ENCODE results near the gene PNPLA2.

The PNPLA2 gene

DNA sequence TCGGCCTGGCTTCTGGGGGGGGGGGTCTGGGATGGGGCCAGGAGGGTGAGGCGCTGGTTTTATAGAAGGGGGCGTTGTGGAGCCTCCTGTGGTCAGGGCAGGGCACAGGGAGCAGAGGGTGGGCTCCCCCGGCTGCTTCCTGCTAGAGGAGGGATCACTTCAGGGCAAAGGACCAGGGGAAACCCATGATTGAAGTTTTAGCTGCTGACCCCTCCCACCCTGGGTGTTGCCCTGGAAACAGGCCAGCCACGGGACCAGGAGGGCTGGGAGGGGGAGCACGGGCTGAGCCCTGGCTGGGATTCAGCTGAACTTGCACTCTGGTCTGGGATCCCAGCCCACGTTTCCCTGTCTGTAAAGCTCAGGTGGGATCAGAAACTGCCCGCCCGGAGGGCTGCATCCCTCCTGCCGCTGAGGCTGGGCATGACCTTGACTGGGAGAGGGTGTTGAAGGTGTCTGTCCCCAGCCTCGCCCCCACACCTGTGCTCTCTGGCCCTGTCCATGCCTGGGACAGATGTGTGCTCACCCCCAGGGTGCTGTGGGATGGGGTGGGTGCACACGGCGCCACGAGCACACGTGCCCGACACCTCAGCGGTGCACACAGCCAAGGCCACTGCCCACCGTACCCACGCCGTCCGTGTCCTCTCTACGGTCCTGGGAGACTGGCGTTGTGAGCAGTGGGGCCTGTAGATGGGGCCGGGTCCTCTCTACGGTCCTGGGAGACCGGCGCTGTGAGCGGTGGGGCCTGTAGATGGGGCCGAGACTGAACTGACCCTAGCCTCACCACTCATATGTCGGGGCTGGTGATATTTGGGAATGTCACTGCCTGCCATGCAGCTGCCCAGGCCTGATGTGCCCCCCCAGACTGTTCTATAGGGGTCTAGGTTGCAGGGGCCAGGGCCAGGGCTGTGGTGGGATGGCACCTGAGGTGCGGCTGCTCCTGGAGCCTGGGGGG lies 26.3 kb downstream of the PNPLA2 start:
- no peak for DNase-seq (ENCODE audit: low read depth in 2 of 2)

DNA sequence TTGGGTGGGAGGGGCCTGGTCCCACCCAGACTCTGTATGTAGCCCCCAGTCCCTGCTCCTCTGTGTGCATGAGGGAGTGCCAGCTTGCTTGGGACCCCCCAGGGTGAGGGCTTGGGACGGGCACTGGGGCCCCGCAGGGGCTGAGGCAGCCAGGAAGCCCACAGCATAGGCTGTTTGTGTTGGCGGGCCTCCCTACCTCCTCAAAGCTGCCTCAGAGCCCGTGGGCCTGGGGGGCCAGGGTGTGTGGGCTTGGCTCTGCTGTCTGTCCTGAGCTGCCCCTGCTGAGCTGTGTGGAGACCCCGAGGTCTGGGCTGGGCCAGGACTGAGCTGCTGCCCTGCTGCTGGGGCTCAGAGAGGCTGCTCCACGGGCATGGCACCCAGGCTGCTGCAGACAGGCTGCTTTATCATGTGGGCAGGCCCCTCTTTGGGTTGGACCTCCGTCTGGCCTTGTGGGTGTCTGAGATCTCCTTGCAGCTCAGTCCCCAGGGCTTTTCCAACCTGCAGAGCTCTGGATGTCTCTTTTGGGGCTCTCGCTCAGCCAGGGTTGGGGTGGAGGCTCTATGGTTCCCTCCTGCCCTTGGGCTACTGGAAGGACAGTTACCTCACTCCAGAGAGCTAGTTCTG lies 27.3 kb downstream of the PNPLA2 start:
- DNase-seq (ENCODE audit: low read depth in 2 of 2) = no peak

DNA sequence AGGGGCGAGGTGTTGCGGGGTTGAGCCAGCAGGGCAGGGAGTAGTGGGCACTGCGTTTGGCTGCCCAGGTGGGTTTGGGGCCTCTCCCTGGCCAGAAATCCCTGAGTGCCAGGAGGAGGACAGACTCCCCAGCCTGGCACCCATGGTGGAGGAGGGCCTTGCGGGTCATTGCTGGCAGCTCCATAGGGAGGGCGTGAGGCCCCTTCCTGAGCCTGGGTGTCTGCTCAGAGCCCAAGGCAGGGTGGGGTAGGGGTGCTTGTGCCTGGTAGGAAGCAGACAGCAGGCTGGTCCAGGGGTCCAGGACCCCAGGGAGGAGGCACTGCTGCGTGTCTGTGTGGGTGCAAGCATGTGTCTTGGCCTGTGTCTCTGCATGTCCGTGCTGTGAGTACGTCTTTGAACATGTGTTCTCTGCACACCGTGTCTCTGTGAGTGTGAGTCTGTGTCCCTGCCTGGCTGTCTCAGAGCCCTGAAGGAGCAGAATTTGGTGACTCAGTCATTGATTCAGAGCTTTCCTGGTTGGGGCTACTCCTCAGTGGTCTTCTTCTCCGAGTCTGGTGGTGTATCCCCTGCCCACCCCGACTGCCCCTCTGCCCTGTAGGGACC lies 27.9 kb downstream of the PNPLA2 start:
- DNase-seq (ENCODE audit: low read depth in 2 of 2) = no peak

DNA sequence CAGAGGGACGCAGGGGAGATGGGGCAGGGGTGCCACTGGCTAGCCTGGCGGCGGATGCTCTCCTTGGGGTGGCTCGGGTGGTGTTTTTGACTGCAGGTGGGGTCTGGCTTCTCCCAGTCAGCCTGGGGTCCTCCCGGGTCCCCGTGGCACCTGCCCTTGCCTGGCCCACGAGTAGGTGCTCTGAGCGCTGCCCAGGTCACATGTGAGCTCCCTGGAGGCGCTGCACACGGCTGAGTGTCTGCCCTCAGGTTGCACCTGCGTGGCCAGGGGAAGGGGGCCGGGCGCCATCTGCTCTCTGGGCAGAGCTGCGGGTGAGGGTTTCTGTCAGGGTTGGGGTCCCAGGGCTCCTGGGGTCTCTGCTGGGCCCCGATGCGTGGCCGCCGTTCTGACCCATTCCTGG lies 29.2 kb downstream of the PNPLA2 start:
- no peak for DNase-seq (ENCODE audit: low read depth in 2 of 2)

DNA sequence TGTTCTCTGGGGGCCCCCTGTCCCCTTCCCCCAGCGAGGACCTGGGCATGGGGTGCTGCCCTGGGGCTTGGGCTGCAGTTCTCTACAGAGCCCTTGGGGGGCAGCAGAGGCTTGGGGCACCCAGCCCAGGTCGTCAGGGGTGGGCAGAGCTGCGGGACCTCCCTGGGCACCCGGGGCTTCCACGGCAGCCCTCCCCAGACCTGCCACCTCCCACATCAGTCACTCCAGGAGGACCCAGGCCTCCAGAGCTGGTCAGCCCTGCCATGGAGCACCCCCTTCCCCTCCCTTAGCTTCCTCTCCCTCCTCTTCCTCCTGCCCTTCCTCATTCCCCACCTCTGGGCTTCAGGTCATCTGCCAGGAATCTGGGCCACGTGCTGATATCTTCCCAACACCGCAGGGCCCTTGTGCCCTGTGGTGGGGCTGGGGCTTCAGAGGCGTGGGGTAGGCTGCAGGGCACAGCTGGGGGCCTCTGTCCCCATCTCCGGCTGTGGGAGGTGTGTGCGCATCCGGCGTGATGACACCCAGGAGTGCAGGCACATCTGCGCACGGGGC lies 29.7 kb downstream of the PNPLA2 start:
- peak in 1 of 2 donors; percentile 44 for DNase-seq (ENCODE audit: low read depth in 2 of 2)

DNA sequence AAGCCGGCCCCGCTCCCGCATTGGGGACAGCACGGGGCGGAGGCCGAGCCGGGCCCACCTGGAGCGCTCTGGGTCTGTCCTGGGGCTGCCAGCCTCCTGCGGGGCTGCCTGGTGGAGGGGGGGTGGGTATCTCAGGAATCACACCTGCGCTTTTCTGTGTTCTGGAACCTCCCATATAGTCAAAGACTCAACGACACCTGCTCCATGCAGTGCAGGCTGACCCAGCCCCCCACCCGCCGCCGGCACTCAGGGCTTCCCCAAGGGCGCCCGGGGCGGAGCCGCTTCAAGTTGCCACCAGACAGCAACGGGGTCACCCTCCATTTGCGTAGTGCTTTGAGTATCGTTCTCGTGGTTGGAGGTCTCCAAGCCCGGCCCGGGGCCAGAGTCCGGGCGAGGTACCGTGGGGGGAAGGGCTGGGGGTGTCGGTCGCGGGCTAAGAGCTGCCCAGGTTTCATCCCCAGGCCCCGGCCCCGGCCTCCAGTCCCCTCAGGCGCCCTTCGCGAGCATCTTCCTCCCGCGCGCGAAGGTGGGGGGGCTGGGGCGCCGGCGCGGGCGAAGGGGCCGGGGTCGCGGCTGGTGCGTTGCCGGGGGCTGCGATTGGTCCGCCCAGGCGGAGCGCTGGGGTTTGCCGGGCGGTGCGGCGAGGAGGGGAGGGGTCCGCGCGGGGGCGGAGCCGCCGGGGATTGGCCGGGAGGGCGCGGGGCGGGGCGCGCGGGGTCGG lies 30.6 kb downstream of the PNPLA2 start:
- no peak for DNase-seq (ENCODE audit: low read depth in 2 of 2)

DNA sequence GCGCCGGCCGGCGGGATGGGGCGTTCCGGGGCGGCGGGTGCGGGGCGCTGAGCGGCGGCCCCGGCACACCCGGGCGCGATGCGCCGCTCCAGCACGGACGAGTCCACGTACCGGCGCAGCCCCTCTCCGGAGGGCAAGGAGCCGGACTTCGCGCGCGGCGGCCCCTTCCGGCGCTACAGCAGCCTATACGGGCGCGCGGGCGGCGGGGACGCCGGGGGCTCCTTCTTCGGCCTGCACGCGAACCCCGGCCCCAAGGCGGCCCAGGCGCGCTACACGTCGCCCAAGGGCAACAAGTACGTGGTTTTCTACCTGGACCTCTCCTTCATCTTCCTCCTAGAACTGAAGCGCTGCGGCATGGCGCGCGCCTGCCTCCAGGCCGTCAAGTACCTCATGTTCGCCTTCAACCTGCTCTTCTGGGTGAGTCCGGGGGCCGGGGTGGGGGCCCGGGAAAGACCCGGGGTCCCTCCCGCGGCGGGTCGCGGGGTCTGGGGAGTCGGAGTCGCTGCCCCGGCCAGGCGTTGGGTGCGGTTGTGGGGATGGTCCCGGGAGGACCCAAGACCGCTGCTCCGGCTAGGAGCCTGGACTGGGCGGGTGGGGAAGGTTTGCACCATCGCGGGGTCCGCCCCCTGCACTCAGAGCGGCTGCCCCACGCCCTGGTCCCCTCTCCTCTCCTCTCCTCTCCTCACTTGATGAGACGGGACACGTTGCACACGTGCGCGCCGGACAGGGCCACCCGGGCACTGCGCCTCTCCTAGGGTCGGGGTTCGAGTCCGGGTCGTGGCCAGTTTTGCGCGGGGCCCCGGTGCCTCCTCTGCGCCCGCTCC lies 31.4 kb downstream of the PNPLA2 start:
- no peak for DNase-seq (ENCODE audit: low read depth in 2 of 2)

DNA sequence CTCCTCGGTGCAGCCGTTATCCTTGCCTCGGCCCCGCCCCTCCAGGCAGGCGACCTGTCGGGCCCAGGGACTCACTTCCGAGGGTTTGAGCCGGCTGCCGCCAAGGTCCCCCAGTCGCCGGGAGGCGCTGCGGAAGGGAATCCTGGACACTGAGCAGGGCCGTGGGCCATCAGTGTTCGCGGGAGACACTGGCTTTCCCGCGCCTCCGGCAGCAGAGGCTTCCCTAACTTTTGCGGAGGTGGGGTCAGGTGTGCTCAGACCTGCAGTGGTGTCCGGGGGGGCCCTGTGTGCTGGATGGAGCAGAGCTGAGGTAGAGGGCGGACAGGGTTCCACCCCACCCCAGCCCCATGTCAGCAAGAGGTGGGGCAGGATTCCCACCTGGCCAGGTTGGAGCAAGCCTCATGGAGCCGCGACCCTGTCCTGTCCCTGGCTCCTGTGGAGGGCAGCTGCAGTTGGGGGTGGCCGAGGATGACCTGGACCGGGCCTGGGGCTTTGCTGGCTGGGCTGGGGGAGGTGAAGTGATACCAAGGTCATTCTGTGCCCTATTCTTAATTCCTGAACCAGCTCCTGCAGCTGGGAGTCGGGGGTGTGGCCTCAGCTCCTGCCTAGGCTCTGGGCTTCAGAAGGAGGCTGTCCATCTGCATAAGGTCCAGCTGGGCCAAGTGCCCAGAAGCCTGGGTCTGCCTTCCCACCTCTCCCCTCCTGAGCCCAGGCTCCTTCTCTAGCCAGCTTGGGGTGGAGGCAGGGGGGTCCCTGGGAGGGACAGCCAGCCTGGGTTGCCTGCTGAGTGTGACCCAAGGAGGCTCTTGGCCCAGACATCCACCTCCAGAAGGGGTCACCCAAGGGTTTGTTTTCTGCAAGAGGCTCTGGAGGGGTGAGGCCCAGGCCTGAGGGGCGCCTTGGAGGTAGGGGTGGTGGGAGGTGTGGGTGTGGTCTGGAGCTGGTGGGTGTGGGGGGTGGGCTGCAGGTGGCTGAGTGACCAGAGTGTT lies 32.4 kb downstream of the PNPLA2 start:
- DNase-seq (ENCODE audit: low read depth in 2 of 2) = no peak

DNA sequence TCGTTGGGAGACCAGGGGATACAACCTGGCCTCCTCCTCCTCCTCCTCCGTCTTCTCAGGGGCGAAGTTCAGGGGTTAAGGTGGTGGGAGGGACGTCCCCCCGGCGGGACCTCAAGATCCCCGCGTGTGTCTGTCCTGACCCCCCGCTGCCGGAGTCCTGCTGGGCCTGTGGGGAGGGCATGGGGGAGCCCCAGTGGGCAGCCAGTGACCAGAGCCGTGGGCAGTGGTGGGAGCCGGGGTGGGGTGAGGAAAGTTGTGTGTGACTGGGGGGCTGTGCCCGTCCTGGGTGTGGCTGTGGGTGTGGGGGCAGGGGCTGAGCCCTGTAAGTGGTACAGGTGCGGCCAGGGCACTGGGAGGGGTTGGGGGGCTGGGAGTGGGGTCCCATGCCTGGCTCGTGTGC lies 34.0 kb downstream of the PNPLA2 start:
- no peak for DNase-seq (ENCODE audit: low read depth in 2 of 2)

DNA sequence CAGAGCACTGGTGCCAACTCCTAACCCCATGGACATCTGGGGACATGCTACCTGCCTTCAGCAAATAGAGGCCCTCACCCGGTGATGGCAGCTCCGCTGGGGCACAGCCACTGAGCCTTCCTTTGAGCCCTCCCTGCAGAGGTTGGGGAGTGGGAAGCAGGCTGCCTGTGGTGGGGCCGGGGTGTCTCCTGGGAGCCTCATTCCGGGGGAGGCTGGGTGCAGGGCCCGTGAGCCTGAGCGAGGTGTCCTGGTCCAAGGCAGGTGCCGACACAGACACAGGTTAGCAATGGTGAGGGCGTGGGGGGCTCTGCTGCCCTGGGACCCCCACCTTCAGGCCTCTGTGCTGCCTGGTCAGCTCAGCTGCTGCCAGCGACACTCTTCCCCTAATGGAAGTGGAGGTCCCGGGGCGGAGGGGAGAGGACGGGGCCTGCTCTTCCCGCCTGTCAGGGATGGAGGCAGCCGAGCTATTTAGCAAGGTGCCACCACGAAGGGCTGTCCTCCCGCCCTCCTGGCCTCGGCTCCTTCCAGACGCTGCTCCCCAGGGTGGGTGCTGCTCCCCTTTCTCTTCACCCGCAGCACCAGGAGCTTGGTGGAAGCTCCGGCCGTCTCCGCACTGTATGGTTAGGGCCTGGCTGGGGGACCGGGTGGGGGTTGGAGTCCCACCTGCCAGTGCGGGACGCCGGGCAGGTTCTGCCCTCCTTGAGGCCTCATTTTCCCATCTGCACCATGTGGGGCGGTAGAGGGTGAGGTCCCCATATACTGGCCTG lies 35.2 kb downstream of the PNPLA2 start:
- DNase-seq (ENCODE audit: low read depth in 2 of 2) = no peak

DNA sequence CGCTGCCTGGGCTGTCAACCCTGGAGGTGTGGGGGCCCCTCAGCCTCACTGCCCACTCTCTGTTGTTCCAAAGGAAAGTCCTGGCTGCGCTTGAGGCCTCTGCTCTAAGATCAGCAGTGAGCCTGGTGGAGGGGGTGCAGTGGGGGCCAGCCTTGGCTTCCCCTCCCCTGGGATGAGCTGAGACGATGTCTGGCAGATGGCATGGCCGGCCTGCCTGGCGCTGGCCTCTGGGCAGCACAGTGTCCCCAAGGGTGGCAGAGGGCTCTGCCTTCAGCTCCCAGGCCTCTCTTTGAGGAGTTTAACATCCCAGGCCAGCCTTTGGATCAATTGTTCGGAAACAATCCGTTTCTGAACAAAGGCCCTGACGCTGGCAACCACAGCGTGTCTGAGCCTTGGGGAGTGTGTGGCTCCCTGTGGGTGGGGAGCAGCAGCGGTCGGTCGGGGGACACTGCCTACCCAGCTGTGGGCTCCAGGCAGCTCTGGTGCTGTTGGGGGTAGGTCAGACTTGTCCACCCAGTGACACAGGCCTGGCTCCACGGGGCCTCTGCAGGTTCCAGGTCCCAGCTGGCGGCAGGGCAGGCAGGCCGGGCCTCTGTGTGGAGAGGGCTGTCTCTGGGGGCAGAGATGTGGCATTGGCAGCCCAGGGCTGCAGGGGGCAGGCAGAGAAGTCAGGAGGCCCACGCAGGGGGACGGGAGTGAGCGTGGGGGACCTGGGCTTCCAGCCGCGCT lies 36.1 kb downstream of the PNPLA2 start:
- DNase-seq (ENCODE audit: low read depth in 2 of 2) = no peak

DNA sequence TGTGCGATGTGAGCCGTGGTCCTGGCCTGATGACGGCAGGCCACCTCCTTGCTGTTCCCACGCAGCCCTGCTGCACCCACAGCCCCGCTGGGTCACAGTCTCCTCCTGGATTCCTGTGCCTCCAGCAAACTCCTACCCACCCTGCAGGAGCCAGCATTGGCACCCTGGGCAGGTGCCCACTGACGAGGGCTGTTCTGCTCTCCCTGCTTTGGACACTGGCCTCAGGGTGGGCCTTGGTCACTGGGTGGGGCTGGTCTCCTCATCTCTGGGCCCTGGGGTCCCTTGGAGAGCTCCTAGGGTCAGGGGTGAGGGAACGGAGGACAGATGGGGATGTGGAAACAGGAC lies 36.6 kb downstream of the PNPLA2 start:
- DNase-seq (ENCODE audit: low read depth in 2 of 2) = no peak

DNA sequence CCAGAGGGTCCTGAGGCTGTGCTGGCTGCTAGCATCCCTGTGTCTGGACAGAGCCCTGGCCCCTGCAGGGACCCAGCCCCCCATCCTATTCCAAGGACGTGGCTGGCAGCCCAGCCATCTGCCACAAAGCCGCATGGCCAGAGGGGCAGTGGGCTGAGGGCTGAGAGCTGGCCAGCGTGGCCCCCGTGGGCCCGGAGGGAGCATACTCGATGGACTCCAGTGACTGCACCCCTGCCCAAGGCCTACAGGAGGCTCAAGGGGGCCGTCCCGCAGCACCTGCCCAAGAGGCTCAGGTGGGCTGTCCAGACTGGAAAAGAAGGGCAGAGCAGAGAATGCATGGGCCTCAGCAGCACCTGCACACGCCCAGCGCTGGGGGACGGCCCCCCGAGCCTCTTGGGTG lies 37.1 kb downstream of the PNPLA2 start:
- no peak for DNase-seq (ENCODE audit: low read depth in 2 of 2)

DNA sequence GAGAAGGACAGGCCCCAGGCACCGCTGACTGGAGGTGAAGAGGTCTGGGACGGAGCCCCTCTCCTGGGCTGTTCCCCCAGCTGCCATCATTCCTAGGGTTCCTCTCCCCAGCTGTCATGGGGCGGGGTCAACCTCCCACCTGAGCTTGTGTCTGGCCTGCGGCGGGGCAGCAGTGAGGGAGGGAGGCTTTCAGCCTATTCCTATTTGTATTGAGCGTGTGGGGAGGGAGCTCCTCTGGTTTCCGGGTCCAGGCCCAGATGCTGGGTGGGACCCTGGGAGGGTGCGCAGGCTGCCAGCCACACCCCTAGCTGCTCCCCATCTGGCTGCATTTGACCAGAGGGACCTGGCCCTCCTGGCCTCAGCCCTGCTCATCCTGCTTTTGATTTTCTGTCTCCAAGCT lies 37.7 kb downstream of the PNPLA2 start:
- DNase-seq (ENCODE audit: low read depth in 2 of 2) = no peak

DNA sequence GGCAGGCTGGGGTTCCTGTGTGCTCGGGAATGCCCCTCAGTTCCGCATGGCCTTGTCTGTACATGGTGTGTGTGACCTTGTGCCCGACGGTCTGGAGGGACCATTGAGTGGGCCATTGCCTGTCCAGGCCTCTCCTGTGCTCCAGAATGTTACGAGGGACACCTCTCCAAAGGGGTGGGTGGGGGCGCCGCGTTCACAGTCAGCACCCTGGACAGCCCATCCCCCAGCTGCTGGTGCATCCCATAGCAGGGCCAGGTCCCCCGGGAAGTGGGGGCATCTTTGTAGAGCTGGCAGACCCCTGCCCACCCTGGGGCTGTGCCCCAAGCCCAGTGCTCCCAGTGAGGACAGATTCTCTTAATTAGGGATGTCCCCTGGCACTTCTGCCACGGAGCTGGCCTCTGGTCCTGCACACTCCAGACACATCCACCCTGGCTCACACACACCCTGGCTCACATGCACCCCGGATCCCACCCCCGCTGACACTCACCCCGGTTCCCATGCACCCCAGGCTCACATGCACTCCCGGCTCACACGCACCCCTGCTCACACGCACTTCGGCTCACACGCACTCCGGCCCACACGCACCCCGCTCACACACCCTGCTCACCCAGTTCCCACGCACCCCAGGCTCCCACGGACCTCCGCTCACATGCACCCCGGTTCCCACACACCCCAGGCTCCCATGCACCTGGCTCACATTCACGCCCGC lies 39.5 kb downstream of the PNPLA2 start:
- DNase-seq (ENCODE audit: low read depth in 2 of 2) = no peak

DNA sequence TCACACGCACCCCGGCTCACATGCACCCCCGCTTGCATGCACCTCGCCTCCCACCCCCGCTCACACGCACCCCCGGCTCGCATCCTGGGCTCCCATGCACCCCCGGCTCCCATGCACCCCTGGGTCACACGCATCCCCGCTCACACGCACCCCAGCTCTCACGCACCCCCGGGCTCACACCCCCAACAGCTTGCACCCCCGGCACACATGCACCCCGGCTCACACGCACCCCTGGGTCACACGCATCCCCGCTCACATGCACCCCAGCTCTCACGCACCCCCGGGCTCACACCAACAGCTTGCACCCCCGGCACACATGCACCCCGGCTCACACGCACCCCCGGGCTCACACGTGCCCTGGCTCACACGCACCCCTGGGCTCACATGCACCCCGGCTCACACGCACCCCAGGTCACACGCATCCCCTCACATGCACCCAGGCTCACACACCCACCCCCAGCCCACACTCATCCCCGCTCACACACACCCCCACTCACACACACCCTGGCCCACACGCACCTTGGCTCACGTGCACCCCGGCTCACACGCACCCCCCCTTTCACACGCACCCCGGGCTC lies 40.1 kb downstream of the PNPLA2 start:
- no peak for DNase-seq (ENCODE audit: low read depth in 2 of 2)

DNA sequence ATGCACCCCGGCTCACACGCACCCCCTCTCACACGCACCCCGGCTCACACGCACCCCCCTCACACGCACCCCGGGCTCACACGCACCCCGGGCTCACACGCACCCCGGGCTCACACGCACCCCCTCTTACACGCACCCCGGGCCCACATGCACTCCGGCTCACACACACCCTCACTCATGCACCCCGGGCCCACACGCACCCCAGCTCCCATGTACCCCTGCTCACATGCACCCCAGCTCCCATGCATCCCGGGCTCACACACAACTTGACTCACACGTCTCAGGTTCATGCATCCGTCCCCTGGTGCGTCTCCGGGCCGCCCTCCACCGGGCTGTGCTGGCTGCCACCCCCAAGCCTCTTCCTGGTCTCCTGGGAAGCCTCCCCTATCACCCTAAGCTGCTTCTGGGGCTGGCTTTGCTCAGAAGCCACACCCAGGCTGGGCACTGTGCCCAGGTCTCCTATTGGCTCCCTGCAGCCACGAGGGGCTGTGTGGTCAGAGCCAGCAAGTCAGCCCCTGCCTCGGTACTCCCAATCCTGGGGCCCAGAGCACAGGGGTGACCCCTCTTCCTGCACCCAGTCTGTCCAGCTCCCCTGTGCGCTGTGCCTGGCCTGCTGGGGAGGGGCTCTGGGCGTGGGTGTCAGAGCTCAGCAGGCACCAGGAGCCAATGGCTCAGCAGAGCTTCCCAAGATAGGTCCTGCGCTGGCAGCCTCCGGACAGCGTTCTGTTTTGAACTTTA lies 40.8 kb downstream of the PNPLA2 start:
- DNase-seq (ENCODE audit: low read depth in 2 of 2) = no peak
